ENCODE measurements around the gene TP53RK.

TP53RK gene

GRCh38 chr20:46638134-46638897, 50.9 kb downstream of the TP53RK start:
- DNase-seq, result no peak
- no peak overlapping the region for H3K9ac ChIP-seq (ENCODE audit: low read length)
- H3K4ac ChIP-seq (ENCODE audit: low read depth in 1 of 2, low read length in 2 of 2), result no peak overlapping the region
- no peaks in the 10 kb centered on the region for H3K36me3 ChIP-seq (ENCODE audit: control insufficient read depth in 1 of 2, insufficient read depth in 2 of 2, low read depth in 1 of 2, low read length in 2 of 2)
- no peak overlapping the region for H3K23ac ChIP-seq (ENCODE audit: low read length in 2 of 2)
- H3K4me1 ChIP-seq (ENCODE audit: control insufficient read depth, insufficient read depth, low read depth, low read length), result no peaks in the 10 kb centered on the region
- H2BK15ac ChIP-seq (ENCODE audit: low read depth, poor library complexity, severe bottlenecking), result no peak overlapping the region
- 73% methylated on average over 18 of the region's 18 CpGs for WGBS
- no peak overlapping the region for H4K91ac ChIP-seq (ENCODE audit: low read length)
- H3K18ac ChIP-seq (ENCODE audit: low read depth in 1 of 2, low read length in 2 of 2), result no peak overlapping the region
- peaks cover 3 to 18% of the 10 kb centered on the region in 2 experiments for H3K27me3 ChIP-seq (ENCODE audit: control insufficient read depth in 1 of 2, insufficient read depth in 1 of 2, low read length in 2 of 2)
- no peak overlapping the region for H2AK5ac ChIP-seq (ENCODE audit: low read length, severe bottlenecking)
- H3K9me3 ChIP-seq (ENCODE audit: control insufficient read depth, low read length), result no peaks in the 10 kb centered on the region
- no peak overlapping the region for H2BK120ac ChIP-seq (ENCODE audit: low read depth, low read length)
- H3K4me2 ChIP-seq (ENCODE audit: low read length, poor library complexity, severe bottlenecking), result no peak overlapping the region
- H3K14ac ChIP-seq (ENCODE audit: low read length in 2 of 2), result no peak overlapping the region
- H3K79me1 ChIP-seq (replicated peaks; ENCODE audit: low read length, poor library complexity, severe bottlenecking), result no peaks in the 10 kb centered on the region
- H4K8ac ChIP-seq (ENCODE audit: low read length), result no peak overlapping the region
- H2BK5ac ChIP-seq (ENCODE audit: low read depth, low read length, poor library complexity, severe bottlenecking), result no peak overlapping the region
- H2BK12ac ChIP-seq (ENCODE audit: low read length in 2 of 2), result no peak overlapping the region
- H2AFZ ChIP-seq (ENCODE audit: low read depth, low read length), result no peak overlapping the region
- H3K27ac ChIP-seq (ENCODE audit: low read length, poor library complexity, severe bottlenecking), result no peak overlapping the region
- no peak overlapping the region for H3K4me3 ChIP-seq (ENCODE audit: insufficient read depth in 1 of 2, low read depth in 1 of 2, low read length in 2 of 2)

- no peak overlapping the region for H3K4ac ChIP-seq (ENCODE audit: low read depth in 1 of 2, low read length in 2 of 2)
- 82% methylated on average over 3 of the region's 4 CpGs for WGBS
- H3K23ac ChIP-seq (ENCODE audit: low read length in 2 of 2), result no peak overlapping the region
- no peak overlapping the region for H3K27ac ChIP-seq (ENCODE audit: low read length, poor library complexity, severe bottlenecking)
- no peak overlapping the region for H2BK12ac ChIP-seq (ENCODE audit: low read length in 2 of 2)
- H2BK120ac ChIP-seq (ENCODE audit: low read depth, low read length), result no peak overlapping the region
- no peak overlapping the region for H2BK5ac ChIP-seq (ENCODE audit: low read depth, low read length, poor library complexity, severe bottlenecking)
- H3K79me1 ChIP-seq (replicated peaks; ENCODE audit: low read length, poor library complexity, severe bottlenecking), result no peaks in the 10 kb centered on the region
- no peak overlapping the region for H3K4me2 ChIP-seq (ENCODE audit: low read length, poor library complexity, severe bottlenecking)
- no peak overlapping the region for H3K4me3 ChIP-seq (ENCODE audit: insufficient read depth in 1 of 2, low read depth in 1 of 2, low read length in 2 of 2)
- H3K14ac ChIP-seq (ENCODE audit: low read length in 2 of 2), result no peak overlapping the region
- no peaks in the 10 kb centered on the region for H3K36me3 ChIP-seq (ENCODE audit: control insufficient read depth in 1 of 2, insufficient read depth in 2 of 2, low read depth in 1 of 2, low read length in 2 of 2)
- H2AFZ ChIP-seq (ENCODE audit: low read depth, low read length), result no peak overlapping the region
- no peak overlapping the region for H2AK5ac ChIP-seq (ENCODE audit: low read length, severe bottlenecking)
- no peak overlapping the region for H4K8ac ChIP-seq (ENCODE audit: low read length)
- no peak overlapping the region for H4K91ac ChIP-seq (ENCODE audit: low read length)
- H3K9me3 ChIP-seq (ENCODE audit: control insufficient read depth, low read length), result no peaks in the 10 kb centered on the region
- H2BK15ac ChIP-seq (ENCODE audit: low read depth, poor library complexity, severe bottlenecking), result no peak overlapping the region
- H3K27me3 ChIP-seq (ENCODE audit: control insufficient read depth in 1 of 2, insufficient read depth in 1 of 2, low read length in 2 of 2), result peaks cover 3 to 18% of the 10 kb centered on the region in 2 experiments
- no peak overlapping the region for H3K18ac ChIP-seq (ENCODE audit: low read depth in 1 of 2, low read length in 2 of 2)
- no peaks in the 10 kb centered on the region for H3K4me1 ChIP-seq (ENCODE audit: control insufficient read depth, insufficient read depth, low read depth, low read length)
- DNase-seq, result no peak
- no peak overlapping the region for H3K9ac ChIP-seq (ENCODE audit: low read length)
These were observed 51.7 kb downstream of the TP53RK start for GRCh38 chr20:46637427-46638133.

GRCh38 chr20:46637020-46637419, 52.2 kb downstream of the TP53RK start:
- H3K36me3 ChIP-seq (ENCODE audit: control insufficient read depth in 1 of 2, insufficient read depth in 2 of 2, low read depth in 1 of 2, low read length in 2 of 2), result no peaks in the 10 kb centered on the region
- no peak overlapping the region for H2BK12ac ChIP-seq (ENCODE audit: low read length in 2 of 2)
- no peak overlapping the region for H2BK15ac ChIP-seq (ENCODE audit: low read depth, poor library complexity, severe bottlenecking)
- no peak overlapping the region for H3K4ac ChIP-seq (ENCODE audit: low read depth in 1 of 2, low read length in 2 of 2)
- no peak overlapping the region for H3K14ac ChIP-seq (ENCODE audit: low read length in 2 of 2)
- H3K27me3 ChIP-seq (ENCODE audit: control insufficient read depth in 1 of 2, insufficient read depth in 1 of 2, low read length in 2 of 2), result peaks cover 3 to 18% of the 10 kb centered on the region in 2 experiments
- no peak overlapping the region for H2BK120ac ChIP-seq (ENCODE audit: low read depth, low read length)
- H3K4me1 ChIP-seq (ENCODE audit: control insufficient read depth, insufficient read depth, low read depth, low read length), result no peaks in the 10 kb centered on the region
- no peaks in the 10 kb centered on the region for H3K9me3 ChIP-seq (ENCODE audit: control insufficient read depth, low read length)
- no peak overlapping the region for H4K8ac ChIP-seq (ENCODE audit: low read length)
- H3K79me1 ChIP-seq (replicated peaks; ENCODE audit: low read length, poor library complexity, severe bottlenecking), result no peaks in the 10 kb centered on the region
- no peak overlapping the region for H3K23ac ChIP-seq (ENCODE audit: low read length in 2 of 2)
- H3K9ac ChIP-seq (ENCODE audit: low read length), result no peak overlapping the region
- no peak overlapping the region for H3K18ac ChIP-seq (ENCODE audit: low read depth in 1 of 2, low read length in 2 of 2)
- H3K4me3 ChIP-seq (ENCODE audit: insufficient read depth in 1 of 2, low read depth in 1 of 2, low read length in 2 of 2), result no peak overlapping the region
- WGBS, result 78% methylated on average over 7 of the region's 11 CpGs
- no peak overlapping the region for H2AK5ac ChIP-seq (ENCODE audit: low read length, severe bottlenecking)
- no peak overlapping the region for H2AFZ ChIP-seq (ENCODE audit: low read depth, low read length)
- no peak overlapping the region for H3K4me2 ChIP-seq (ENCODE audit: low read length, poor library complexity, severe bottlenecking)
- no peak for DNase-seq
- H4K91ac ChIP-seq (ENCODE audit: low read length), result no peak overlapping the region
- no peak overlapping the region for H2BK5ac ChIP-seq (ENCODE audit: low read depth, low read length, poor library complexity, severe bottlenecking)
- no peak overlapping the region for H3K27ac ChIP-seq (ENCODE audit: low read length, poor library complexity, severe bottlenecking)

GRCh38 chr20:46636514-46636913, 52.7 kb downstream of the TP53RK start:
- H2AK5ac ChIP-seq (ENCODE audit: low read length, severe bottlenecking), result no peak overlapping the region
- H3K9me3 ChIP-seq (ENCODE audit: control insufficient read depth, low read length), result no peaks in the 10 kb centered on the region
- H4K8ac ChIP-seq (ENCODE audit: low read length), result no peak overlapping the region
- H3K4me2 ChIP-seq (ENCODE audit: low read length, poor library complexity, severe bottlenecking), result no peak overlapping the region
- no peaks in the 10 kb centered on the region for H3K79me1 ChIP-seq (replicated peaks; ENCODE audit: low read length, poor library complexity, severe bottlenecking)
- no peak overlapping the region for H2BK12ac ChIP-seq (ENCODE audit: low read length in 2 of 2)
- H3K27me3 ChIP-seq (ENCODE audit: control insufficient read depth in 1 of 2, insufficient read depth in 1 of 2, low read length in 2 of 2), result peaks cover 3 to 18% of the 10 kb centered on the region in 2 experiments
- H3K9ac ChIP-seq (ENCODE audit: low read length), result no peak overlapping the region
- no peak for DNase-seq
- H3K18ac ChIP-seq (ENCODE audit: low read depth in 1 of 2, low read length in 2 of 2), result no peak overlapping the region
- H3K4me1 ChIP-seq (ENCODE audit: control insufficient read depth, insufficient read depth, low read depth, low read length), result no peaks in the 10 kb centered on the region
- H2AFZ ChIP-seq (ENCODE audit: low read depth, low read length), result no peak overlapping the region
- H3K4ac ChIP-seq (ENCODE audit: low read depth in 1 of 2, low read length in 2 of 2), result no peak overlapping the region
- H3K27ac ChIP-seq (ENCODE audit: low read length, poor library complexity, severe bottlenecking), result no peak overlapping the region
- no peak overlapping the region for H2BK15ac ChIP-seq (ENCODE audit: low read depth, poor library complexity, severe bottlenecking)
- no peak overlapping the region for H2BK120ac ChIP-seq (ENCODE audit: low read depth, low read length)
- 86% methylated on average over 4 of the region's 4 CpGs for WGBS
- no peak overlapping the region for H4K91ac ChIP-seq (ENCODE audit: low read length)
- H3K14ac ChIP-seq (ENCODE audit: low read length in 2 of 2), result no peak overlapping the region
- H3K23ac ChIP-seq (ENCODE audit: low read length in 2 of 2), result no peak overlapping the region
- H3K36me3 ChIP-seq (ENCODE audit: control insufficient read depth in 1 of 2, insufficient read depth in 2 of 2, low read depth in 1 of 2, low read length in 2 of 2), result no peaks in the 10 kb centered on the region
- no peak overlapping the region for H3K4me3 ChIP-seq (ENCODE audit: insufficient read depth in 1 of 2, low read depth in 1 of 2, low read length in 2 of 2)
- no peak overlapping the region for H2BK5ac ChIP-seq (ENCODE audit: low read depth, low read length, poor library complexity, severe bottlenecking)
